Muscle layer of colon (tissue), 2 donors: ENCODE results near the gene OR4F16.
"Not testable (repeated sequence)": the region's sequence is repeated elsewhere in the genome, so short reads cannot be mapped to it uniquely, and the experiment has no call there.

Experiments
- H3K27ac ChIP-seq: one replicate; pipeline ENCODE4 v1.7.0; 2013; ENCODE audit warnings: low read depth, mild to moderate bottlenecking, low read length, moderate library complexity
- H3K27me3 ChIP-seq, 2 donors: one replicate each; pipeline ENCODE4 v1.7.0; 2013; ENCODE audit warnings: low read length in 2 of 2, mild to moderate bottlenecking in 2 of 2; ENCODE audit not compliant: insufficient read depth in 2 of 2, control insufficient read depth in 1 of 2
- H3K36me3 ChIP-seq: one replicate; pipeline ENCODE4 v1.7.0; 2013; ENCODE audit warnings: mild to moderate bottlenecking, low read length; ENCODE audit not compliant: insufficient read depth
- H3K4me1 ChIP-seq: one replicate; pipeline ENCODE4 v1.7.0; 2013; ENCODE audit warnings: mild to moderate bottlenecking, low read length; ENCODE audit not compliant: insufficient read depth
- H3K4me3 ChIP-seq, 2 donors: one replicate each; pipeline ENCODE4 v1.7.0; 2013; ENCODE audit warnings: low read length in 2 of 2, low read depth in 1 of 2, mild to moderate bottlenecking in 1 of 2, moderate library complexity in 1 of 2
- H3K9ac ChIP-seq: one replicate; pipeline ENCODE4 v1.7.0; 2013; ENCODE audit warnings: low read length
- H3K9me3 ChIP-seq: one replicate; pipeline ENCODE4 v1.7.0; 2013; ENCODE audit warnings: mild to moderate bottlenecking, low read length
- donor health status: abdominal sarcoma.
- donor health status: Adenocarcinoma of cecum.

OR4F16 gene

GRCh38 chr1:686554-686953 is at the start of gene OR4F16:
Gene OR4F16, minus strand, starts transcription at chr1:686654. Its CDS starts 0 bp downstream, at chr1:686654.
- H3K4me1 ChIP-seq, H3K9ac ChIP-seq, H3K4me3 ChIP-seq, H3K27ac ChIP-seq, H3K9me3 ChIP-seq, H3K36me3 ChIP-seq, H3K27me3 ChIP-seq: not testable (repeated sequence)

- H3K27ac ChIP-seq, H3K9me3 ChIP-seq, H3K9ac ChIP-seq, H3K4me3 ChIP-seq, H3K4me1 ChIP-seq, H3K36me3 ChIP-seq, H3K27me3 ChIP-seq: not testable (repeated sequence)
Observed at GRCh38 chr1:733649-734048, 47.2 kb upstream of the OR4F16 start.

- not testable (repeated sequence) for H3K4me1 ChIP-seq, H3K9me3 ChIP-seq, H3K9ac ChIP-seq, H3K27ac ChIP-seq, H3K36me3 ChIP-seq, H3K4me3 ChIP-seq, H3K27me3 ChIP-seq
Observed at GRCh38 chr1:727040-727439, 40.6 kb upstream of the OR4F16 start.
